Stomach (tissue), 4 donors: ENCODE data around the gene ZBP1.

ENCODE experiments used
- CTCF ChIP-seq, 7 experiments: fragments of 450-650 bp in 4 of 7; fragments of 200-600 bp in 3 of 7; sonication (generic) in 3 of 7; IDR thresholded peaks; one replicate each; pipeline ENCODE4 v1.5.1; 2016 to 2019; ENCODE audit warnings: antibody characterized with exemption in 7 of 7, control low read depth in 2 of 7, mild to moderate bottlenecking in 1 of 7
- POLR2A ChIP-seq, 4 donors: fragments of 450-650 bp; IDR thresholded peaks; one replicate each; pipeline ENCODE4 v1.6.1; 2016; ENCODE audit warnings: antibody characterized with exemption in 4 of 4, control low read depth in 2 of 4, mild to moderate bottlenecking in 1 of 4, moderate library complexity in 1 of 4

- TF ChIP-seq CTCF (IDR thresholded peaks at IDR 0.05) (no peak), POLR2A (IDR thresholded peaks at IDR 0.05) (no peak)
Observed at GRCh38 chr20:57664476-57664875, 44.2 kb upstream of the ZBP1 start.
